Bronchial epithelial cell (primary cell): Measurements from ENCODE around the gene ESPN. TPM values are rescaled to one million over a fixed set of nuclear protein-coding genes. Genes with fewer than 3 reads are reported as not detected.

ENCODE experiments used
- DNase-seq: peaks from one replicate; pipeline ENCODE4 v3.0.0-alpha.2; 2010; ENCODE audit warnings: low read depth
- FAIRE-seq: peaks from 2 replicates; lab custom pipeline; 2011; peaks lifted over from hg19 to GRCh38; lab: Jason Lieb, UNC
- H3K27me3 ChIP-seq: 2 replicates; pipeline ENCODE4 v1.5.1; 2011; ENCODE audit warnings: low read length; ENCODE audit not compliant: control insufficient read depth, insufficient read depth
- H3K36me3 ChIP-seq: 2 replicates; pipeline ENCODE4 v1.5.1; 2011; ENCODE audit warnings: low read length; ENCODE audit not compliant: control insufficient read depth, insufficient read depth
- H3K4me3 ChIP-seq: 2 replicates; pipeline ENCODE4 v1.5.1; 2011; ENCODE audit warnings: mild to moderate bottlenecking, low read depth, low read length, control low read depth
- total RNA-seq: library from RNA; depleted of rRNA; stranded (reverse); fragments of >200 nt; gene quantifications from 2 replicates; pipeline ENCODE4 v1.2.1, GENCODE V29; 2014
- TF ChIP-seq, protein P1 (sequence below): IDR thresholded peaks from 2 replicates; pipeline ENCODE4 v1.5.1; 2011; ENCODE audit warnings: mild to moderate bottlenecking, moderate library complexity, low read length, control low read depth, inconsistent platforms; ENCODE audit not compliant: insufficient read depth, severe bottlenecking

Gene ESPN
- total RNA-seq, 1 donor from 2014 or later = 4.5 TPM

DNA sequence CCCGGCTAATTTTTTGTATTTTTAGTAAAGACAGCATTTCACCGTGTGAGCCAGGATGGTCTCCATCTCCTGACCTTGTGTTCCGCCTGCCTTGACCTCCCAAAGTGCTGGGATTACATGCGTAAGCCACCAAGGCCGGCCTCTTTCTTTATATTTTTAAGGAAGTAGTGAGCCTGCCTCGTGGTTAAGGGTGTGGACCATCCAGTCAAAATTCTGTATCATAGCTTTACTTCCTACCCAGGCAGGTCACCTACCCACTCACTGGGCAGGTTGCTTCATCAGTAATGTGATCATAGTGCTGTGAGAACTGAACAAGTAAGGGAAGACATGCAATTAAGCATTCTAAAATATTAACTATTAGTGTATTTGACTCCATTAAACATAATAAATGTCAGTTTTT lies 22.9 kb upstream of the ESPN start:
- no peaks in the 10 kb centered on the region for H3K36me3 ChIP-seq
- DNase-seq (peak; percentile 82), FAIRE-seq (no peak)
- no peak overlapping the region for H3K4me3 ChIP-seq
- H3K27me3 ChIP-seq = no peaks in the 10 kb centered on the region
- TF ChIP-seq, protein P1, sequence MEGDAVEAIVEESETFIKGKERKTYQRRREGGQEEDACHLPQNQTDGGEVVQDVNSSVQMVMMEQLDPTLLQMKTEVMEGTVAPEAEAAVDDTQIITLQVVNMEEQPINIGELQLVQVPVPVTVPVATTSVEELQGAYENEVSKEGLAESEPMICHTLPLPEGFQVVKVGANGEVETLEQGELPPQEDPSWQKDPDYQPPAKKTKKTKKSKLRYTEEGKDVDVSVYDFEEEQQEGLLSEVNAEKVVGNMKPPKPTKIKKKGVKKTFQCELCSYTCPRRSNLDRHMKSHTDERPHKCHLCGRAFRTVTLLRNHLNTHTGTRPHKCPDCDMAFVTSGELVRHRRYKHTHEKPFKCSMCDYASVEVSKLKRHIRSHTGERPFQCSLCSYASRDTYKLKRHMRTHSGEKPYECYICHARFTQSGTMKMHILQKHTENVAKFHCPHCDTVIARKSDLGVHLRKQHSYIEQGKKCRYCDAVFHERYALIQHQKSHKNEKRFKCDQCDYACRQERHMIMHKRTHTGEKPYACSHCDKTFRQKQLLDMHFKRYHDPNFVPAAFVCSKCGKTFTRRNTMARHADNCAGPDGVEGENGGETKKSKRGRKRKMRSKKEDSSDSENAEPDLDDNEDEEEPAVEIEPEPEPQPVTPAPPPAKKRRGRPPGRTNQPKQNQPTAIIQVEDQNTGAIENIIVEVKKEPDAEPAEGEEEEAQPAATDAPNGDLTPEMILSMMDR = no peak

DNA sequence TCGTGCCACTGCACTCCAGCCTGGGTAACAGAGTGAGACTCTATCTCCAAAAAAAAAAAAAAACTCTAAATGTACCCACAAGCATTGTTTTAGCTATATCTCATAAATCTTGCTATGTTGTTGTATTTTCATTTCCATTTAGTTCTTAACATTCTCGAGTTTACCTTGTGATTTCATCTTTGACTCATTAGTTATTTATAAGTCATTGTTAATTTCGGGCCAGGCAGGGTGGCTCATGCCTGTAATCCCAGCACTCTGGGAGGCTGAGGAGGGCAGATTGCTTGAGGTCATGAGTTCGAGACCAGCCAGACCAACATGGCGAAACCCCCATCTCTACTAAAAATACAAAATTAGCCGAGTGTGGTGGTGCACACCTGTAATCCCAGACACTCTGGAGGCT lies 16.6 kb upstream of the ESPN start:
- Histone ChIP-seq H3K36me3 (no peaks in the 10 kb centered on the region), H3K27me3 (no peaks in the 10 kb centered on the region), H3K4me3 (no peak overlapping the region)
- FAIRE-seq (no peak), DNase-seq (no peak)
- TF ChIP-seq, protein P1 = no peak

DNA sequence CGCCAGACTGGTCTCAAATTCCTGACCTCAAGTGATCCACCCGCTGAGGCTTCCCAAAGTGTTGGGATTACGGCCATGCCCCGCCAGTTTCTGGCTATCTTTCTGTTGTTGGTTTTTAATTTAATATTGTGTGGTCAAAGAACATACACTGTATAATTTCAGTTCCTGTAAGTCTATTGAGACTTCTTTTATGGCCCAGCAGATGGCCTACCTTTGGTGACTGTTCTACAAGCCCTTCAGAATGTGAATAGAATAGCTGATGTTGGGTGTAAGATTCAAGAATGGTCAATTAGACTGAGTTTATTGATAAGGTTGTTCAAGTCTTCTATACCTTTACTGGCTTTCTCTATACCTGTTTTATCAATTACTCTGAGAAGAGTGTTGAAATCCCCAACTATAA lies 15.5 kb upstream of the ESPN start:
- H3K36me3 ChIP-seq = no peaks in the 10 kb centered on the region
- no peak for FAIRE-seq

DNA sequence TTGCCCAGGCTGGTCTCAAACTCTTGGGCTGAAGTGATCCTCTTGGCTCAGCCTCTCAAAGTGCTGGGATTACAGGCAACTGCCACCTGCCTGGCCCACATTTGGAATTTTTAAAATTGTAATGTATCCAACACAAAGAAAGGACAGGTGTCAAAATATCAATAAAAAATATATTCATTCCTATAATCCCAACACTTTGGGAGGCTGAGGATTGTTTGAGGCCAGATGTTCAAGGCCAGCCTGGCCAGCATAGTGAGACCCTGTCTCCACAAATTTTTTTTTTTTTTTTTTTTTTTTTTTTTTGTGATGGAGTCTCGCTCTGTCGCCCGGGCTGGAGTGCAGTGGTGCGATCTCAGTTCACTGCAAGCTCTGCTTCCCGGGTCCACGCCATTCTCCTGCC lies 14.8 kb upstream of the ESPN start:
- DNase-seq (no peak), FAIRE-seq (no peak)
- TF ChIP-seq, protein P1 = no peak
- Histone ChIP-seq H3K27me3 (no peaks in the 10 kb centered on the region), H3K4me3 (no peak overlapping the region), H3K36me3 (no peaks in the 10 kb centered on the region)

More for the DNA sequence above, 15.5 kb upstream of the ESPN start:
- H3K27me3 ChIP-seq = no peaks in the 10 kb centered on the region
- DNase-seq = no peak
- no peak overlapping the region for H3K4me3 ChIP-seq
- TF ChIP-seq, protein P1 = no peak

DNA sequence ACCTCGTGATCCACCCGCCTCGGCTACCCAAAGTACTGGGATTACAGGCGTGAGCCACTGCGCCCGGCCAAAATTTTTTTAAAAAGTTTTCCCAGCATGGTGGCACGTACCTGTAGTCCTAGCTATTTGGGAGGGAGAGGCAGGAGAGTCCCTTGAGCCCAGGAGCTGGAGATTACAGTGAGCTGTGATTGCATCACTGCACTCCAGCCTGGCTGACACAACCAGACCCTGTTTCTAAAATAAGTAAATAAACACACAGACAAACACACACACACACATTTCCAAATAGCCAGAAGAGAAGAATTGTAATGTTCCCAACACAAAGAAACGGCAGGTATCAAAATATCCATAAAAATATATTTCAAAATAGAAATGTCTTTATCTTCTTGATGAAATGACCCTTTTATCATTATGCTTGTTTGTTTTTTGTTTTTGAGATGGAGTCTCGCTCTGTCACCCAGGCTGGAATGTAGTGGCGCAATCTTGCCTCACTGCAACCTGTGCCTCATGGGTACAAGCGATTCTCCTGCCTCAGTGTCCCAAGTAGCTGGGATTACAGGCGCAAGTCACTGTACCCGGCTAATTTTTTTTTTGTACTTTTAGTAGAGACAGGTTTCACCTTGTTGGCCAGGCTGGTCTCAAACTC lies 14.2 kb upstream of the ESPN start:
- Histone ChIP-seq H3K36me3 (no peaks in the 10 kb centered on the region), H3K27me3 (no peaks in the 10 kb centered on the region), H3K4me3 (no peak overlapping the region)
- FAIRE-seq (no peak), DNase-seq (no peak)
- TF ChIP-seq, protein P1 = no peak

DNA sequence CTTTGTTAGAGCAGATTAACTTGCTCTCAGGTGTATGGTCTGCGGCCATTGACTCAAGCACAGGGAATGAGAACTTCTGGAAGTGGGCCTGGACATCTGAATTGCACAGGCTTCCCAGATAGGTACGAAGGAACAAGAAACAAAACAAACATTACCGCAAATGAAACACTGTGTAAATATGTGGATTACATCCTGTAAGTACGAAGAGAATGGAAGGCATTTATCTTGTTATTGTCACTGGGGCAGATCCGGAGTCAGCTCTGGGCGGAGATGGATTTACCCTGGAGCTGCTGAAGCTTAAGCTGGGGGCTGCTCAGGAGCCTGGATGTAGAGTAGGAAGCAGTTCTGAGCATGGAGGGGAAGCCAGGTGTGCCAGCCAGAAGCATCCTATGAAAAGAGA lies 11.7 kb upstream of the ESPN start:
- FAIRE-seq = no peak
- TF ChIP-seq, protein P1 = no peak
- no peak overlapping the region for H3K4me3 ChIP-seq
- DNase-seq = peak; percentile 97
- peaks cover 1% of the 10 kb centered on the region for H3K36me3 ChIP-seq
- no peaks in the 10 kb centered on the region for H3K27me3 ChIP-seq
